Neural cell (in vitro differentiated cells): Measurements from ENCODE around the gene TTC9. TPM values are rescaled to one million over a fixed set of nuclear protein-coding genes. Genes with fewer than 3 reads are reported as not detected.

Experiments used
- H2AFZ ChIP-seq: fragments of 200-600, 300-800 bp; sonication (generic), shearing (Covaris generic); 2 replicates; pipeline ENCODE4 v1.6.0; 2014; ENCODE audit warnings: low read depth, mild to moderate bottlenecking, antibody characterized with exemption, low read length, moderate library complexity
- H3F3A ChIP-seq: fragments of 200-600 bp; shearing (Covaris generic); 2 replicates; pipeline ENCODE4 v1.6.1; 2016; ENCODE audit warnings: mild to moderate bottlenecking, moderate library complexity, mixed read lengths, antibody characterized with exemption, low read length; ENCODE audit not compliant: insufficient read depth, poor library complexity, severe bottlenecking
- H3K27ac ChIP-seq: fragments of 200-600, 300-800 bp; sonication (generic), shearing (Covaris generic); 2 replicates; pipeline ENCODE4 v1.5.1; 2014; ENCODE audit warnings: mild to moderate bottlenecking, low read length, moderate library complexity
- H3K27me3 ChIP-seq: fragments of 300-800, 200-600 bp; sonication (generic), shearing (Covaris generic); 2 replicates; pipeline ENCODE4 v1.6.0; 2014; ENCODE audit warnings: mild to moderate bottlenecking, low read depth, low read length, moderate library complexity; ENCODE audit not compliant: insufficient read depth
- H3K36me3 ChIP-seq: fragments of 300-800, 200-600 bp; sonication (generic), shearing (Covaris generic); 2 replicates; pipeline ENCODE4 v1.5.1; 2014; ENCODE audit warnings: mild to moderate bottlenecking, antibody characterized with exemption, low read length, moderate library complexity; ENCODE audit not compliant: insufficient read depth
- H3K4me2 ChIP-seq: fragments of 300-800, 200-600 bp; sonication (generic), shearing (Covaris generic); 2 replicates; pipeline ENCODE4 v1.6.0; 2014; ENCODE audit warnings: mild to moderate bottlenecking, low read length
- H3K4me3 ChIP-seq: fragments of 300-800, 200-600 bp; sonication (generic), shearing (Covaris generic); 2 replicates; pipeline ENCODE4 v1.5.1; 2014; ENCODE audit warnings: mild to moderate bottlenecking, low read length, moderate library complexity
- H3K79me2 ChIP-seq: fragments of 200-600 bp; shearing (Covaris generic); replicated peaks from 2 replicates; pipeline ENCODE4 v1.6.0; 2014; ENCODE audit warnings: mild to moderate bottlenecking, low read length, moderate library complexity; ENCODE audit not compliant: insufficient read depth
- H3K9ac ChIP-seq: fragments of 300-800, 200-600 bp; sonication (generic), shearing (Covaris generic); 2 replicates; pipeline ENCODE4 v1.6.1; 2016; ENCODE audit warnings: mild to moderate bottlenecking, low read length, mixed read lengths
- H3K9me2 ChIP-seq: fragments of 200-600 bp; shearing (Covaris generic); 2 replicates; pipeline ENCODE4 v1.6.1; 2016; ENCODE audit warnings: mild to moderate bottlenecking, low read length, mixed read lengths; ENCODE audit not compliant: insufficient read depth
- H3K9me3 ChIP-seq: fragments of 200-600, 300-800 bp; sonication (generic), shearing (Covaris generic); 2 replicates; pipeline ENCODE4 v1.6.1; 2016; ENCODE audit warnings: mild to moderate bottlenecking, mixed run types, low read length, moderate library complexity, mixed read lengths
- H4K20me1 ChIP-seq: fragments of 200-600 bp; shearing (Covaris generic); 2 replicates; pipeline ENCODE4 v1.6.1; 2016; ENCODE audit warnings: mild to moderate bottlenecking, mixed run types; ENCODE audit not compliant: insufficient read depth
- CTCF ChIP-seq: fragments of 450-650 bp; IDR thresholded peaks from 2 replicates; pipeline ENCODE4 v1.5.1; 2014; ENCODE audit warnings: antibody characterized with exemption, mild to moderate bottlenecking, moderate library complexity; ENCODE audit not compliant: poor library complexity, severe bottlenecking
- EP300 ChIP-seq: fragments of 450-650 bp; conservative IDR thresholded peaks from 2 replicates; pipeline ENCODE4 v1.6.1; 2014; ENCODE audit warnings: antibody characterized with exemption, mild to moderate bottlenecking, moderate library complexity; ENCODE audit not compliant: poor library complexity, severe bottlenecking
- EZH2 ChIP-seq: fragments of 200-600, 300-800 bp; shearing (Covaris generic), sonication (generic); IDR thresholded peaks from 2 replicates; pipeline ENCODE4 v1.6.1; 2014; ENCODE audit warnings: antibody characterized with exemption, low read length, borderline replicate concordance, mild to moderate bottlenecking; ENCODE audit not compliant: insufficient read depth, poor library complexity, severe bottlenecking
- MXI1 ChIP-seq: fragments of 450-650 bp; conservative IDR thresholded peaks from 2 replicates; pipeline ENCODE4 v1.6.1; 2014; ENCODE audit warnings: antibody characterized with exemption, mild to moderate bottlenecking; ENCODE audit not compliant: poor library complexity, severe bottlenecking
- POLR2AphosphoS5 ChIP-seq: IDR thresholded peaks from 2 replicates; pipeline ENCODE4 v1.6.1; 2012
- RAD21 ChIP-seq: fragments of 450-650 bp; conservative IDR thresholded peaks from 2 replicates; pipeline ENCODE4 v1.6.1; 2014; ENCODE audit warnings: antibody characterized with exemption, mild to moderate bottlenecking, moderate library complexity
- REST ChIP-seq: IDR thresholded peaks from 2 replicates; pipeline ENCODE4 v1.6.1; 2012; ENCODE audit warnings: borderline replicate concordance
- SMC3 ChIP-seq: fragments of 450-650 bp; conservative IDR thresholded peaks from 2 replicates; pipeline ENCODE4 v1.6.1; 2014; ENCODE audit warnings: antibody characterized with exemption, mild to moderate bottlenecking, moderate library complexity; ENCODE audit not compliant: poor library complexity
- TAF1 ChIP-seq: IDR thresholded peaks from 2 replicates; pipeline ENCODE4 v1.6.1; 2012; ENCODE audit warnings: low read depth
- polyA plus RNA-seq: library from polyadenylated mRNA; depleted of rRNA; stranded (reverse); fragments of >200 nt; gene quantifications from 2 replicates; pipeline ENCODE4 v1.2.3, GENCODE V29; 2014

Gene TTC9
- polyA plus RNA-seq, 1 donor from 2014 or later, result 11.1 TPM

GRCh38 chr14:70645892-70646291, 4.2 kb downstream of the TTC9 start:
- Histone ChIP-seq H2AFZ (no peak overlapping the region), H3F3A (no peaks in the 10 kb centered on the region), H3K27ac (no peak overlapping the region), H3K36me3 (peaks cover 4% of the 10 kb centered on the region), H3K79me2 (peaks cover 68% of the 10 kb centered on the region), H3K4me3 (peak overlapping the region; percentile 36), H3K9me2 (no peaks in the 10 kb centered on the region), H3K9ac (no peak overlapping the region), H3K27me3 (no peaks in the 10 kb centered on the region), H4K20me1 (peaks cover 3% of the 10 kb centered on the region), H3K9me3 (no peaks in the 10 kb centered on the region), H3K4me2 (no peak overlapping the region)
- TF ChIP-seq TAF1, result no peak
- no peak for TF ChIP-seq EZH2
- no peak for TF ChIP-seq CTCF
- TF ChIP-seq EP300, result no peak
- no peak for TF ChIP-seq POLR2AphosphoS5
- no peak for TF ChIP-seq RAD21
- TF ChIP-seq SMC3, result no peak
- TF ChIP-seq MXI1, result no peak
- no peak for TF ChIP-seq REST

- H3K36me3 ChIP-seq, result peaks cover 4% of the 10 kb centered on the region
- H3K27ac ChIP-seq, result no peak overlapping the region
- no peak overlapping the region for H3K4me2 ChIP-seq
- peaks cover 72% of the 10 kb centered on the region for H3K79me2 ChIP-seq
- no peak overlapping the region for H3K9ac ChIP-seq
- no peaks in the 10 kb centered on the region for H3F3A ChIP-seq
- no peaks in the 10 kb centered on the region for H3K9me3 ChIP-seq
- TF ChIP-seq RAD21, result no peak
- no peak for TF ChIP-seq POLR2AphosphoS5
- no peak for TF ChIP-seq TAF1
- no peak for TF ChIP-seq REST
- no peak for TF ChIP-seq CTCF
- TF ChIP-seq EZH2, result no peak
- no peak for TF ChIP-seq EP300
- H3K9me2 ChIP-seq, result no peaks in the 10 kb centered on the region
- H4K20me1 ChIP-seq, result peaks cover 3% of the 10 kb centered on the region
- no peak overlapping the region for H2AFZ ChIP-seq
- no peaks in the 10 kb centered on the region for H3K27me3 ChIP-seq
- peak overlapping the region; percentile 36 for H3K4me3 ChIP-seq
Measured at GRCh38 chr14:70646705-70647104, 5.0 kb downstream of the TTC9 start.
